H1 (cell line): Measurements from ENCODE around the gene PKP3. TPM values are rescaled to one million over a fixed set of nuclear protein-coding genes. Genes with fewer than 3 reads are reported as not detected.

Experiments used
- CTCF ChIA-PET: fragments of 300-600 bp; sonication (Branson Sonifier 250); formaldehyde crosslinking; loops from one replicate; lab custom pipeline; 2021; ENCODE audit not compliant: partially characterized antibody; lab: Charles Lee
- POLR2A ChIA-PET: fragments of 300-600 bp; sonication (Branson Sonifier 250); formaldehyde crosslinking; loops from one replicate; lab custom pipeline; 2021; ENCODE audit warnings: inconsistent platforms; ENCODE audit not compliant: partially characterized antibody; lab: Charles Lee
- DNase-seq, 2 experiments: peaks; one replicate each; pipeline versions ENCODE4 v3.0.0 to v3.0.0-alpha.2; 2010 to 2022; ENCODE audit warnings: low spot score in 2 of 2, low read depth in 1 of 2, mixed read lengths in 1 of 2
- FAIRE-seq: peaks from 2 replicates; lab custom pipeline; 2011; peaks lifted over from hg19 to GRCh38; lab: Jason Lieb, UNC
- H2AFZ ChIP-seq: 2 replicates; pipeline ENCODE4 v1.8.1; 2012; ENCODE audit warnings: low read length, inconsistent platforms
- H2AK5ac ChIP-seq: 2 replicates; pipeline ENCODE4 v1.6.1; 2013; ENCODE audit warnings: low read depth, low read length
- H2BK120ac ChIP-seq: replicated peaks from 2 replicates; pipeline ENCODE3; 2013; ENCODE audit warnings: low read depth, low read length, inconsistent platforms
- H2BK12ac ChIP-seq: 2 replicates; pipeline ENCODE4 v1.6.1; 2013; ENCODE audit warnings: low read depth, low read length
- H2BK15ac ChIP-seq: 2 replicates; pipeline ENCODE4 v1.6.1; 2013; ENCODE audit warnings: low read length
- H2BK20ac ChIP-seq: 2 replicates; pipeline ENCODE4 v1.6.1; 2013; ENCODE audit warnings: low read length
- H2BK5ac ChIP-seq: 2 replicates; pipeline ENCODE4 v1.6.1; 2013; ENCODE audit warnings: low read depth, low read length
- H3K14ac ChIP-seq: 2 replicates; pipeline ENCODE4 v1.6.1; 2013; ENCODE audit warnings: inconsistent platforms; ENCODE audit not compliant: insufficient read length
- H3K18ac ChIP-seq: 2 replicates; pipeline ENCODE4 v1.6.1; 2013; ENCODE audit warnings: low read length; ENCODE audit errors: extremely low read depth
- H3K23ac ChIP-seq: 2 replicates; pipeline ENCODE4 v1.6.1; 2013; ENCODE audit warnings: inconsistent platforms; ENCODE audit not compliant: insufficient read length
- H3K23me2 ChIP-seq: 2 replicates; pipeline ENCODE4 v1.6.1; 2013; ENCODE audit warnings: low read depth, low read length
- H3K27ac ChIP-seq: 2 replicates; pipeline ENCODE4 v1.6.1; 2011; ENCODE audit warnings: low read depth, low read length, inconsistent platforms
- H3K27me3 ChIP-seq, 4 experiments: replicated peaks in 1 of 4; 1 replicate in 1 of 4; 2 replicates in 3 of 4; pipeline versions ENCODE4 v1.6.1 to v1.8.1; 2011 to 2013; ENCODE audit warnings: low read length in 3 of 4, mild to moderate bottlenecking in 3 of 4, inconsistent platforms in 2 of 4, mixed read lengths in 2 of 4, moderate library complexity in 1 of 4; ENCODE audit not compliant: control insufficient read depth in 3 of 4, insufficient read depth in 3 of 4; ENCODE audit errors: extremely low read depth in 1 of 4
- H3K36me3 ChIP-seq, 4 experiments: 2 replicates each; pipeline versions ENCODE4 v1.6.1 to v1.8.1; 2011 to 2013; ENCODE audit warnings: mild to moderate bottlenecking in 4 of 4, low read length in 3 of 4, moderate library complexity in 2 of 4, control low read depth in 1 of 4, inconsistent platforms in 1 of 4; ENCODE audit not compliant: insufficient read depth in 4 of 4, control insufficient read depth in 2 of 4
- H3K4ac ChIP-seq: replicated peaks from 2 replicates; pipeline ENCODE3; 2013; ENCODE audit warnings: low read length, low read depth, mixed read lengths, inconsistent platforms; ENCODE audit not compliant: insufficient read length
- H3K4me1 ChIP-seq, 4 experiments: replicated peaks in 1 of 4; 1 replicate in 1 of 4; 2 replicates in 3 of 4; pipeline versions ENCODE4 v1.6.1 to v1.8.1; 2011 to 2013; ENCODE audit warnings: low read length in 3 of 4, inconsistent platforms in 2 of 4, mixed read lengths in 1 of 4; ENCODE audit not compliant: insufficient read depth in 4 of 4, control insufficient read depth in 3 of 4
- H3K4me2 ChIP-seq, 2 experiments: 2 replicates each; pipeline versions ENCODE4 v1.6.1 to v1.8.1; 2011 to 2013; ENCODE audit warnings: low read depth in 2 of 2, low read length in 2 of 2, control low read depth in 1 of 2, inconsistent platforms in 1 of 2, mild to moderate bottlenecking in 1 of 2; ENCODE audit not compliant: insufficient read depth in 1 of 2
- H3K4me3 ChIP-seq, 4 experiments: fragments of 200-600, 300-600 bp in 1 of 4; sonication (generic), shearing (Covaris generic), sonication (Bioruptor Twin) in 1 of 4; 2 replicates each; pipeline versions ENCODE4 v1.5.1 to v1.8.1; 2011 to 2016; ENCODE audit warnings: low read length in 4 of 4, low read depth in 3 of 4, control low read depth in 2 of 4, inconsistent platforms in 2 of 4, mild to moderate bottlenecking in 2 of 4, mixed read lengths in 1 of 4, moderate library complexity in 1 of 4; ENCODE audit not compliant: insufficient read depth in 2 of 4; ENCODE audit errors: extremely low read depth in 1 of 4
- H3K56ac ChIP-seq: replicated peaks from 2 replicates; pipeline ENCODE3; 2013; ENCODE audit warnings: low read depth, mild to moderate bottlenecking, mixed read lengths, low read length, inconsistent platforms; ENCODE audit not compliant: insufficient read length
- H3K79me1 ChIP-seq: 2 replicates; pipeline ENCODE4 v1.6.1; 2013; ENCODE audit warnings: low read depth, low read length, control low read depth
- H3K79me2 ChIP-seq, 2 experiments: 2 replicates each; pipeline versions ENCODE4 v1.6.1 to v1.8.1; 2012 to 2013; ENCODE audit warnings: low read length in 2 of 2, mild to moderate bottlenecking in 2 of 2, inconsistent platforms in 1 of 2; ENCODE audit not compliant: insufficient read depth in 2 of 2, control insufficient read depth in 1 of 2
- H3K9ac ChIP-seq, 4 experiments: replicated peaks in 1 of 4; 1 replicate in 1 of 4; 2 replicates in 3 of 4; pipeline versions ENCODE4 v1.6.1 to v1.8.1; 2011 to 2013; ENCODE audit warnings: low read depth in 3 of 4, low read length in 3 of 4, control low read depth in 2 of 4, mild to moderate bottlenecking in 2 of 4, moderate library complexity in 2 of 4, inconsistent platforms in 1 of 4; ENCODE audit errors: extremely low read depth in 1 of 4
- H3K9me3 ChIP-seq, 2 experiments: 2 replicates each; pipeline versions ENCODE4 v1.6.1 to v1.8.1; 2012 to 2013; ENCODE audit warnings: mild to moderate bottlenecking in 2 of 2, moderate library complexity in 2 of 2, control low read depth in 1 of 2, inconsistent platforms in 1 of 2, low read depth in 1 of 2, low read length in 1 of 2, mixed read lengths in 1 of 2; ENCODE audit not compliant: insufficient read depth in 2 of 2
- H4K20me1 ChIP-seq, 2 experiments: replicated peaks in 1 of 2; 2 replicates each; pipeline versions ENCODE3 to v1.8.1; 2011 to 2013; ENCODE audit warnings: inconsistent platforms in 2 of 2, low read length in 2 of 2, mild to moderate bottlenecking in 1 of 2; ENCODE audit not compliant: insufficient read depth in 2 of 2, control insufficient read depth in 1 of 2
- H4K5ac ChIP-seq: 2 replicates; pipeline ENCODE4 v1.6.1; 2013; ENCODE audit warnings: low read length, low read depth, mixed read lengths, inconsistent platforms; ENCODE audit not compliant: insufficient read length
- H4K8ac ChIP-seq: 2 replicates; pipeline ENCODE4 v1.8.0; 2013; ENCODE audit warnings: mild to moderate bottlenecking, moderate library complexity, low read length, inconsistent platforms; ENCODE audit not compliant: insufficient read depth; ENCODE audit errors: extremely low read depth
- H4K91ac ChIP-seq: replicated peaks from 2 replicates; pipeline ENCODE3; 2013; ENCODE audit warnings: low read length, mixed read lengths, inconsistent platforms; ENCODE audit not compliant: insufficient read length
- ASH2L ChIP-seq: fragments of 200-600, 300-600 bp; sonication (generic); IDR thresholded peaks from one replicate; pipeline ENCODE4 v1.7.1; 2017; ENCODE audit warnings: low read length
- CHD1 ChIP-seq: IDR thresholded peaks from 2 replicates; pipeline ENCODE4 v1.6.1; 2012; ENCODE audit warnings: low read depth, low read length, improper control_type of control experiment
- CTCF ChIP-seq, 3 experiments: IDR thresholded peaks; 1 replicate in 2 of 3; 2 replicates in 1 of 3; pipeline versions ENCODE4 v1.5.1 to v1.6.1; 2011; ENCODE audit warnings: low read length in 3 of 3, mild to moderate bottlenecking in 3 of 3, inconsistent platforms in 2 of 3, low read depth in 1 of 3, moderate library complexity in 1 of 3; ENCODE audit not compliant: insufficient read depth in 1 of 3; ENCODE audit errors: control extremely low read depth in 1 of 3
- E2F6 ChIP-seq: IDR thresholded peaks from 2 replicates; pipeline ENCODE4 v1.6.1; 2012; ENCODE audit warnings: inconsistent platforms
- EZH2 ChIP-seq: fragments of 200-600 bp; sonication (generic); IDR thresholded peaks from 2 replicates; pipeline ENCODE4 v1.7.1; 2012; ENCODE audit warnings: low read depth, mild to moderate bottlenecking, moderate library complexity, low read length, inconsistent platforms; ENCODE audit not compliant: severe bottlenecking
- KDM4A ChIP-seq: IDR thresholded peaks from one replicate; pipeline ENCODE4 v1.7.1; 2012; ENCODE audit warnings: low read depth, mild to moderate bottlenecking, moderate library complexity, low read length, inconsistent platforms; ENCODE audit not compliant: severe bottlenecking
- SP2 ChIP-seq: IDR thresholded peaks from 2 replicates; pipeline ENCODE4 v1.6.1; 2012; ENCODE audit warnings: mild to moderate bottlenecking, low read length, inconsistent platforms
- TAF1 ChIP-seq: IDR thresholded peaks from 2 replicates; pipeline ENCODE4 v1.6.1; 2011; ENCODE audit warnings: mild to moderate bottlenecking, low read depth, low read length
- WGBS, 2 experiments: shearing (Covaris generic) in 1 of 2; methylation state at CpG; one replicate each; pipeline versions ENCODE4 v1.1.6 to v1.1.7; 2013 to 2015; ENCODE audit warnings: low lambda C conversion rate in 2 of 2, mixed read lengths in 2 of 2, inconsistent platforms in 1 of 2, low coverage in 1 of 2, missing lambda C conversion rate in 1 of 2; ENCODE audit not compliant: insufficient replicate concordance in 2 of 2, insufficient coverage in 1 of 2, insufficient read length in 1 of 2; ENCODE audit errors: extremely low coverage in 1 of 2, missing lambda C conversion rate in 1 of 2; 5-methylcytosine and 5-hydroxymethylcytosine counted together
- polyA plus RNA-seq, 7 experiments: library from polyadenylated mRNA; depleted of rRNA in 3 of 7; stranded (reverse) in 5 of 7; unstranded in 2 of 7; fragments of >200 nt in 5 of 7; fragments of 200-250 nt in 2 of 7; gene quantifications; 1 replicate in 5 of 7; 2 replicates in 1 of 7; 4 replicates in 1 of 7; pipeline versions ENCODE4 v1.2.1 to v1.2.3, GENCODE V29; 2011 to 2013; ENCODE audit warnings: missing spikeins in 2 of 7, mixed read lengths in 2 of 7
- total RNA-seq: library from RNA; stranded (reverse); fragmentation: NEBNext Ultra II Directional; extraction: Animal tissue kit (Norgen Biotek cat#: 25700); gene quantifications from 2 replicates; pipeline ENCODE4 v1.2.1, GENCODE V29; 2021

The PKP3 gene
- total and polyA plus RNA-seq, 2 of the 8 experiments (the other 6 are each of a cell fraction or from before 2014, with no cell fraction given): 16.7 to 28.7 TPM

GRCh38 chr11:416051-416756, 22.2 kb downstream of the PKP3 start:
- POLR2A ChIA-PET: interaction anchor here (0.8 to 5.5 kb wide), 18 partner anchors 11 to 136 kb away, joined by 3 to 41 read pairs (median 3); partner anchors contain the start of genes ANO9, B4GALNT4 and PTDSS2
- peak overlapping the region; percentile 66; the same call in 1 of the 2 replicates for H2BK5ac ChIP-seq

More at GRCh38 chr11:416051-416756, 22.2 kb downstream of the PKP3 start:
- Histone ChIP-seq H3K23ac (no peak overlapping the region), H3K4me1 (peaks cover 0 to 26% (median 16%) of the 10 kb centered on the region in 4 experiments; a peak in 6 of 7 replicates), H3K27me3 (peaks cover 0 to 13% (median 4%) of the 10 kb centered on the region in 4 experiments; a peak in 5 of 7 replicates), H3K9ac (peak overlapping the region in 2 of 4 experiments; percentile 34 to 55; a peak in 4 of 7 replicates), H4K91ac (peak overlapping the region; percentile 56), H3K79me1 (peaks cover 5% of the 10 kb centered on the region), H2BK12ac (peak overlapping the region; percentile 60; the same call in 1 of the 2 replicates), H3K27ac (no peak overlapping the region; the same call in 1 of the 2 replicates), H3K14ac (no peak overlapping the region), H4K20me1 (peaks cover 5 to 7% of the 10 kb centered on the region in 2 experiments), H3K36me3 (no peaks in the 10 kb centered on the region), H2AFZ (no peak overlapping the region), H3K56ac (no peak overlapping the region), H4K5ac (no peak overlapping the region), H3K79me2 (peaks cover 0 to 19% of the 10 kb centered on the region in 2 experiments; a peak in 1 of 4 replicates), H2BK120ac (no peak overlapping the region), H3K4me3 (peak overlapping the region; percentile 54 to 92 (median 62)), H4K8ac (peak overlapping the region; percentile 95; the same call in 1 of the 2 replicates), H2BK20ac (no peak overlapping the region), H3K4me2 (peak overlapping the region; percentile 68 to 87), H3K18ac (peak overlapping the region; percentile 78), H3K23me2 (peaks cover 9% of the 10 kb centered on the region; the same call in 1 of the 2 replicates), H3K4ac (peak overlapping the region; percentile 38), H2AK5ac (no peak overlapping the region), H2BK15ac (peak overlapping the region; percentile 61; the same call in 1 of the 2 replicates), H3K9me3 (no peaks in the 10 kb centered on the region)
- 23% methylated on average over 40 of the region's 45 CpGs; no CpG with 5 or more reads in 1 of the 2 experiments for whole genome bisulfite sequencing, 2 experiments
- DNase-seq (no peak), FAIRE-seq (no peak)
- CTCF ChIA-PET: interaction anchor here (0.8 to 2.8 kb wide), 9 partner anchors 16 to 192 kb away, joined by 3 to 16 read pairs (median 4); partner anchors contain the start of gene PTDSS2
- TF ChIP-seq CHD1 (no peak), E2F6 (peak; percentile 67), ASH2L (peak; percentile 3), EZH2 (peak; percentile 24), KDM4A (peak; percentile 43), SP2 (no peak), CTCF (IDR thresholded peaks at IDR 0.05; ENCODE audit: control extremely low read depth in 1 of 3, insufficient read depth in 1 of 3, low read depth in 1 of 3, low read length in 3 of 3) (no peak), TAF1 (no peak)
